ENCODE measurements around the gene CSRNP3. TPM values are rescaled to one million over a fixed set of nuclear protein-coding genes. Genes with fewer than 3 reads are reported as not detected.

Gene CSRNP3
- total and polyA plus RNA-seq, 11 donors: 0.87 to 10.6 (median 4.4) TPM

- TF ChIP-seq CTCF (IDR thresholded peaks at IDR 0.05) (no peak), POLR2A (IDR thresholded peaks at IDR 0.05) (no peak)
- Histone ChIP-seq H3K4me3 (no peak overlapping the region), H3K9me3 (no peaks in the 10 kb centered on the region), H3K36me3 (no peaks in the 10 kb centered on the region), H3K27me3 (no peaks in the 10 kb centered on the region), H3K4me1 (peaks cover 0 to 10% (median 0%) of the 10 kb centered on the region in 12 donors), H3K27ac (no peak overlapping the region)
- WGBS, 4 donors: 30 to 71% (median 50%) methylated on average over 1 of the region's 1 CpG
- intact Hi-C loops (cut with DNase I): loop anchor here in 1 of 10 donors (10.0 kb wide), 1 partner anchor 101 kb away; no protein-coding TSS in a partner anchor
- DNase-seq: peak in 1 of 5 donors; percentile 11
- peak in 3 of 4 donors; percentile 75 to 81 (median 78) for ATAC-seq
Measured at GRCh38 chr2:165513479-165513878, 44.0 kb downstream of the CSRNP3 start.

- no peaks in the 10 kb centered on the region for H3K9me3 ChIP-seq
- H3K4me1 ChIP-seq: peaks cover 0 to 5% (median 0%) of the 10 kb centered on the region in 12 donors
- H3K27me3 ChIP-seq: no peaks in the 10 kb centered on the region
- TF ChIP-seq POLR2A (IDR thresholded peaks at IDR 0.05) (no peak), CTCF (IDR thresholded peaks at IDR 0.05) (no peak)
- ATAC-seq (no peak), DNase-seq (no peak)
- no peak overlapping the region for H3K4me3 ChIP-seq
- H3K36me3 ChIP-seq: no peaks in the 10 kb centered on the region
- intact Hi-C loops (cut with DNase I): loop anchor here in 1 of 10 donors (10.0 kb wide), 1 partner anchor 96 kb away; no protein-coding TSS in a partner anchor
- no peak overlapping the region for H3K27ac ChIP-seq
Measured at GRCh38 chr2:165518611-165519010, 49.1 kb downstream of the CSRNP3 start.

- Histone ChIP-seq H3K36me3 (no peaks in the 10 kb centered on the region), H3K27ac (no peak overlapping the region), H3K4me3 (no peak overlapping the region), H3K27me3 (no peaks in the 10 kb centered on the region), H3K4me1 (no peaks in the 10 kb centered on the region), H3K9me3 (no peaks in the 10 kb centered on the region)
- TF ChIP-seq POLR2A (IDR thresholded peaks at IDR 0.05): no peak
- WGBS, 4 donors: 89 to 95% (median 91%) methylated on average over 3 of the region's 3 CpGs
- ATAC-seq: no peak
- intact Hi-C loops (cut with DNase I): loop anchor here in 1 of 10 donors (5.0 kb wide), 1 partner anchor 210 kb away; no protein-coding TSS in a partner anchor
- DNase-seq: no peak
Measured at GRCh38 chr2:165522719-165523118, 53.2 kb downstream of the CSRNP3 start.

GRCh38 chr2:165524720-165525119 is 55.2 kb downstream of the CSRNP3 start:
- Histone ChIP-seq H3K9me3 (peaks cover 0 to 7% (median 0%) of the 10 kb centered on the region in 12 donors), H3K4me3 (no peak overlapping the region), H3K36me3 (no peaks in the 10 kb centered on the region), H3K27ac (no peak overlapping the region), H3K27me3 (no peaks in the 10 kb centered on the region), H3K4me1 (no peaks in the 10 kb centered on the region)
- no peak for ATAC-seq
- TF ChIP-seq CTCF (IDR thresholded peaks at IDR 0.05) (no peak), POLR2A (IDR thresholded peaks at IDR 0.05) (no peak)
- DNase-seq: no peak
- intact Hi-C loops (cut with DNase I): loop anchor here in 1 of 10 donors (5.0 kb wide), 1 partner anchor 212 kb away; no protein-coding TSS in a partner anchor
- WGBS, 4 donors: 58 to 69% (median 64%) methylated on average over 1 of the region's 1 CpG

- no peaks in the 10 kb centered on the region for H3K27me3 ChIP-seq
- no peak overlapping the region for H3K4me3 ChIP-seq
- WGBS, 4 donors: 93 to 98% (median 96%) methylated on average over 4 of the region's 4 CpGs
- TF ChIP-seq CTCF (IDR thresholded peaks at IDR 0.05) (no peak), POLR2A (IDR thresholded peaks at IDR 0.05) (no peak)
- no peak overlapping the region for H3K27ac ChIP-seq
- intact Hi-C loops (cut with DNase I): no loop called here
- H3K36me3 ChIP-seq: no peaks in the 10 kb centered on the region
- no peaks in the 10 kb centered on the region for H3K4me1 ChIP-seq
- no peak for ATAC-seq
- no peak for DNase-seq
- H3K9me3 ChIP-seq: peaks cover 0 to 7% (median 0%) of the 10 kb centered on the region in 12 donors
Measured at GRCh38 chr2:165528691-165529090, 59.2 kb downstream of the CSRNP3 start.

Measured in heart left ventricle (tissue), 16 donors.